Measurements from ENCODE around the gene TNFRSF25. TPM values are rescaled to one million over a fixed set of nuclear protein-coding genes. Genes with fewer than 3 reads are reported as not detected.

The TNFRSF25 gene
- total and polyA plus RNA-seq, 11 donors: 4.7 to 17.5 (median 9.3) TPM

DNA sequence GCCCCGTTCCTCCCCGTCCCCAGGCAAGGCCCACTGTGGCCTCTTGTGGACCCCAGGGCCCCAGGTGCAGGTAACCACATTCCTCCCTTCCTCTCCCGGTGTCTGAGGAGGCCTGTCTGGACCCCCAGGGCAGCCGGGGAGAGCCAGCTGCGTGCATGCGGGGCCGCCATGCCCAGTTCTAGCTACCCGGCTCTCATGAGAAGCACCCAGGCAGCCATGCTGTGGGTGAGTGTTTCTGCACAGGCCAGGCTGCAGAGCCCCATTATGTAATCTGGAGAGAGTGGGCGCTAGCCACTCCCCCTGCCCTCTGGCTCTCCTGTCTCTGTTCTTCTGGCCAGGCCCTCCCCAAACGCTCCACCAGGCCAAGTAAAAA, 43.9 kb upstream of the TNFRSF25 start:
- Histone ChIP-seq H3K27ac (peak overlapping the region in 1 of 12 donors; percentile 24), H3K4me1 (peaks cover 0 to 22% (median 0%) of the 10 kb centered on the region in 12 donors), H3K36me3 (no peaks in the 10 kb centered on the region), H3K27me3 (no peaks in the 10 kb centered on the region), H3K9me3 (no peaks in the 10 kb centered on the region), H3K4me3 (no peak overlapping the region)
- DNase-seq (peak in 1 of 5 donors; percentile 44), ATAC-seq (peak in 3 of 4 donors; percentile 21 to 66 (median 41))
- intact Hi-C loops (cut with DNase I): no loop called here
- TF ChIP-seq POLR2A (IDR thresholded peaks at IDR 0.05): no peak
- TF ChIP-seq, protein P1, sequence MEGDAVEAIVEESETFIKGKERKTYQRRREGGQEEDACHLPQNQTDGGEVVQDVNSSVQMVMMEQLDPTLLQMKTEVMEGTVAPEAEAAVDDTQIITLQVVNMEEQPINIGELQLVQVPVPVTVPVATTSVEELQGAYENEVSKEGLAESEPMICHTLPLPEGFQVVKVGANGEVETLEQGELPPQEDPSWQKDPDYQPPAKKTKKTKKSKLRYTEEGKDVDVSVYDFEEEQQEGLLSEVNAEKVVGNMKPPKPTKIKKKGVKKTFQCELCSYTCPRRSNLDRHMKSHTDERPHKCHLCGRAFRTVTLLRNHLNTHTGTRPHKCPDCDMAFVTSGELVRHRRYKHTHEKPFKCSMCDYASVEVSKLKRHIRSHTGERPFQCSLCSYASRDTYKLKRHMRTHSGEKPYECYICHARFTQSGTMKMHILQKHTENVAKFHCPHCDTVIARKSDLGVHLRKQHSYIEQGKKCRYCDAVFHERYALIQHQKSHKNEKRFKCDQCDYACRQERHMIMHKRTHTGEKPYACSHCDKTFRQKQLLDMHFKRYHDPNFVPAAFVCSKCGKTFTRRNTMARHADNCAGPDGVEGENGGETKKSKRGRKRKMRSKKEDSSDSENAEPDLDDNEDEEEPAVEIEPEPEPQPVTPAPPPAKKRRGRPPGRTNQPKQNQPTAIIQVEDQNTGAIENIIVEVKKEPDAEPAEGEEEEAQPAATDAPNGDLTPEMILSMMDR (IDR thresholded peaks at IDR 0.05): no peak
- WGBS, 4 donors: 68 to 86% (median 83%) methylated on average over 4 to 10 of the region's 10 CpGs

DNA sequence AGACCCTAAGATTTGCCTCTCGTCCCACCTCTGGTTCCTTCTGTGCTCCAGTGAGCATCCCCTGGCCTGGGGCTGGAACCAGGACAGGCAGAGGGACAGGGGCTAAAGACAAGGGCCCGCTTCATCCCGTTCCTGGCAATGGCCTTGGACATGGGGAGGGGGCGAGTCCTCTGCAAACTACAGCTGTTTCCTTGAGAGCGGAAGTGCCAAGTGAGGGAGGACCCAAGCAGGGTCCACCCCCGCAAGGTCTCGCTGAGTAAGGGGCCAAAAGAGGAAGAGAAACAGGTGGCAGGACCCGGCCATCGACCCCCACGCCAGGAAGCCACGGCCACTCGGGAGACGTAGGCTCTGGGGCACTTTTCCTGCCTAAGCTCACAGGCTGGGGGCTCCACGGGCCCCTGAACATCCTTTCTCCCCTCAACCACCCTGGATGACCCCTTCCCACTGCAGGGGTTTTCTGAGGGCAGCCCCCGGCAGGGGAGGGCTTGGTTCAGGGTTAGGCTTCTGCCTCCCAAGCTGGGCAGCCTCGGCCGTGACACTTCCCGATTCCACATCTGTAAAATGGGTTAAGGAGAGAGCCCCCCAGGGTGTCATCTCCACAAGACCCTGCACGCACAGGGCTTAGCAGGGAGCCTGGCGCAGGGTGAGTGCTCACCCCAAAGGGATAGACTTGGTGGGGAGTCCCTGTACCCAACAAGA, 43.4 kb upstream of the TNFRSF25 start:
- H3K36me3 ChIP-seq: no peaks in the 10 kb centered on the region
- intact Hi-C loops (cut with DNase I): no loop called here
- DNase-seq (peak in 2 of 5 donors; percentile 44 to 62), ATAC-seq (peak in 1 of 4 donors; percentile 9)
- peaks cover 0 to 22% (median 0%) of the 10 kb centered on the region in 12 donors for H3K4me1 ChIP-seq
- no peak overlapping the region for H3K4me3 ChIP-seq
- no peaks in the 10 kb centered on the region for H3K27me3 ChIP-seq
- H3K27ac ChIP-seq: peak overlapping the region in 1 of 12 donors; percentile 24
- 58 to 61% (median 58%) methylated on average over 18 to 20 of the region's 20 CpGs; no CpG with 5 or more reads in 1 of the 4 donors for WGBS, 4 donors
- no peaks in the 10 kb centered on the region for H3K9me3 ChIP-seq
- TF ChIP-seq, protein P1 (IDR thresholded peaks at IDR 0.05): no peak
- TF ChIP-seq POLR2A (IDR thresholded peaks at IDR 0.05): no peak

DNA sequence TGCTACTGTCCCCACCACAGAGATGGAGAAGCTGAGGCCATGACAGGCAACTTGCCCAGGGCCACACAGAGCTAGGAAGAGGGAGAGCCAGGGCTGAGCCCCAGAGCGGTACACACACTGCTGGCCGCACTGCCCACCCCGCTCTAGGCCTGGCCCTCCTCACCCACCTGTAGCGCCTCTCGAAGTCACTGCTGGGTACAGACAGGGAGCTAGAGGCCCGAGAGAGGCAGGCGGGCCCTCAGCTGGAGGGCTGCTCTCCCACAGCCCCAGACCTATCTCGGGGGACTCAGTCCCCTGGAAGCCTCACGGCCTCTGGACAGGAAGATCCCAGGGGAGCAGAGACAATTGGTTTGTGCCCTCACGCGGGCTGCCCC, 42.8 kb upstream of the TNFRSF25 start:
- intact Hi-C loops (cut with DNase I): no loop called here
- ATAC-seq (no peak), DNase-seq (no peak)
- TF ChIP-seq POLR2A (IDR thresholded peaks at IDR 0.05): no peak
- TF ChIP-seq, protein P1 (IDR thresholded peaks at IDR 0.05): no peak
- no peak overlapping the region for H3K27ac ChIP-seq
- no peaks in the 10 kb centered on the region for H3K9me3 ChIP-seq
- no peaks in the 10 kb centered on the region for H3K27me3 ChIP-seq
- peaks cover 0 to 22% (median 0%) of the 10 kb centered on the region in 12 donors for H3K4me1 ChIP-seq
- no peak overlapping the region for H3K4me3 ChIP-seq
- WGBS, 4 donors: 79 to 86% (median 84%) methylated on average over 9 to 11 of the region's 11 CpGs
- H3K36me3 ChIP-seq: no peaks in the 10 kb centered on the region

DNA sequence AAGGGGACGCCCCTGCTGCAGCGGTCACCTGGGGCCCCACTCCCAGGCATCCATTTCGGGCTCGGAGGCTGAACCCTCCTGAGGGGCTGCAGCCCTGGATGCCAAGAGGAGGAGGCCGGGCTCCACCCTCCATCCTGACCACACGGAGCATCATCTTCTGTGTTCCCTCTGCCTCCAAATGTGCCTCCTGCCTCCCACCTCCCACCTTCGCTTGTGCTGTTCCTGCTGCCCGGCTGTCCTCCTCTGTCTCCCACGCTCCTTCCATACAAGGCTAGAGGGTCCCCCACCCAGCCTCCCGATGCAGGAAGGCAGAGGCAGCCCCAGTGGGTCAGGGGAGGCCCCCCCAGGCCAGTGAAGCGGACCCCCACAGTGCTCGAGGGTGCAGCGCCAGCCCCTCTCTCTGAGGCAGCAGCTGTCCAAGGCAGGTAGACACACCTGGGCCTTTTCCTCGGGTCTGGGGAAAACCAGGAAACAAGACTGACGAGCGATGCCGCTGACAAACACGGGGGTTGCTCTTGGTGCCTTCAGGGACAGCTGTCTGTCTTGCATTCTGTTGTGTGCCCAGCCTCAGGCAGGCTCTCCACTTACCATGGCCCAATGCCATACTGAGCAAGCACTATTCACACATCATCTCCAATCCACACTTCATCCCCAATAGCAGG, 42.3 kb upstream of the TNFRSF25 start:
- ATAC-seq (no peak), DNase-seq (no peak)
- WGBS, 4 donors: 86 to 91% (median 90%) methylated on average over 17 to 18 of the region's 18 CpGs
- Histone ChIP-seq H3K4me1 (peaks cover 0 to 21% (median 0%) of the 10 kb centered on the region in 12 donors), H3K27ac (no peak overlapping the region), H3K36me3 (no peaks in the 10 kb centered on the region), H3K27me3 (no peaks in the 10 kb centered on the region), H3K4me3 (no peak overlapping the region), H3K9me3 (no peaks in the 10 kb centered on the region)
- TF ChIP-seq, protein P1 (IDR thresholded peaks at IDR 0.05): no peak
- no peak for TF ChIP-seq POLR2A (IDR thresholded peaks at IDR 0.05)
- intact Hi-C loops (cut with DNase I): no loop called here

Measured in heart left ventricle (tissue), 16 donors.